GM10847 (cell line): ENCODE measurements around the gene SNAP23.

Experiments used
- POLR2A ChIP-seq: IDR thresholded peaks from 2 replicates; pipeline ENCODE4 v1.6.1; 2011; ENCODE audit not compliant: insufficient read length; ENCODE audit errors: extremely low read depth

The SNAP23 gene

DNA sequence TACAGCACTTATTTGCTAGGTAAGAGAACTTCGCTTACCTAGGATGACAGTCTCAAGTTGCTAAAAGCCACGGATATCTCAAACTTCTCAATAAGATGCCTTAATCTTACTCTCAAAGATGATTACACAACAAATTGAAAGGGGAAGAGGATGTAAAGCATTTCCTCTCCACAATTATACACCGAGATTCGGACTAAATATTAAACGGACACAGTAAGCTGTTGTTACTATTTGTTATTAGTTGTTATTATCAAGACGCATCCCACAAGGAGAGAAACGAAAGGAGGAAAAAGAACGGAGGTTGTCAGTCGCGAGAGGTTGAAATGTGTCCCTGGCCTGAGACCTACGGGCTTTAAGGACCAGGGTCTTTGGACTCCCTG, 5.2 kb upstream of the SNAP23 start:
- TF ChIP-seq POLR2A = no peak

DNA sequence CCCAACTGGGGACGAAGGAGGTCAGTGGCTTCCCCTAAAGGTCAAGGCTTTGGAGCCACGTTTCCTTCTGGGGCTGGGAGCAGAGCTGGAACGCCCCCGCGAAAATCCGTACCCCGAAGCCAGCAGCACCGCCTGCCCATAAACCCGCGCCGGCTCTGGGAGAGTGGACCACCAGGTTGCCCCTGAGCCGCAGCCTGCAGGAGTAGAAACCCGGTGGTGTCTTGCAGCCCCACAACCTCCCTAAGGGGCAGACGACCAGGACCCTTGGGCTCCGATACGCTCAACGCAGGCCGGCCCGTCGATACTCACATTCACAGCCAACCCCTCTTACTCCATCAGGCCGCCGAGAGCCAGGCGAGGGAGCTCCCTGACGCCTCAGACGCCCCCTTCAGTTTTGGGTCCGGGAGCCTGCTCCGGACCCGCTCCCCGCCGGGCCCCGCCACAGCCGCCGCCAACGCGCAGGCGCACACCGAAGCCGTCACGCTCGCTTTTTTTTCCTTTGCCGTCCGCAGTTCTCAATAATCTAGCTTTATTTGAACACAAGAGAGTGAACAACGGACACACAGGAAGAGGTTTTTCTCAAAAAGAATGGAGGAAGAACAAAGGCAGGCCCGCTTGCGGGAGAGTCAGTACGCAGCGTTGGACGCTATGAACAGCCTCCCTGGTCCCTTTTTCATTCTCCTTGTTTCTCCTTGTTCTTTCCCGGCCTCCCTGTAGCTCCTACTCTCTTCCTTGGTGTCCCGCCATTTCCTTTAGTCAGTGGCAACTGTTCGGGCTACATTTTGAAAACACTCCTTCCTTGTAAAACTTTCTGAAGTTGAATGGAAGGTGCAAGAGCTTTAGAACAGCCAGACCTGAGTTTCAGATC, 4.5 kb upstream of the SNAP23 start, which contains the start of gene ZNF106:
TSS of gene ZNF106 (minus strand) at position 471 of the 868 bp plus-strand sequence. CDS start 18,852 bp downstream, outside the sequence.
- TF ChIP-seq POLR2A = peak; percentile 79

DNA sequence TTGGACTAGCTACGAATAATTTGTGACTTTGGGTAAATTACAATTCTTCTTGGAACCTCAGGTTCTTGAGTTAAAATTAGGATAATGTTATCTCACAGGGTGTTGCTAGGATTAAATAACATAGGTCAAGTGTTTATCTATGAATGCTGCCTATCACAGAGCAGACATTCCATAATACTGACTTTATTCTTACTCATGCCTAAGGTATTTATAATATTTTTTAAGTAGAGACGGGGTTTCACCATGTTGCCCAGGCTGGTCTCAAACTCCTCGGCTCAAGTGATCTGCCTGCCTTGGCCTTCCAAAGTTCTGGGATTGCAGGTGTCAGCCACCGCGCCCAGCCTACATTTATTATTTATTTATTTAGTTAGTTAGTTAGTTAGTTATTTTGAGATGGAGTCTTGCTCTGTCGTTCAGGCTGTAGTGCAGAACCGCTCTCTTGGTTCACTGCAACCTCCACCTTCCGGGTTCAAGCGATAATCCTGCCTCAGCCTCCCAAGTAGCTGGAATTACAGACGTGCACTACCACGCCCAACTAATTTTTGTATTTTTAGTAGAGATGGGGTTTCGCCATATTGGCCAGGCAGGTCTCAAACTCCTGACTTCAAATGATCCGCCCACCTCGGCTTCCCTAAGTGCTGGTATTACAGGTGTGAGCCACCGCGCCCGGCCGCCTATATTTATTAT, 3.8 kb upstream of the SNAP23 start:
- TF ChIP-seq POLR2A = no peak

DNA sequence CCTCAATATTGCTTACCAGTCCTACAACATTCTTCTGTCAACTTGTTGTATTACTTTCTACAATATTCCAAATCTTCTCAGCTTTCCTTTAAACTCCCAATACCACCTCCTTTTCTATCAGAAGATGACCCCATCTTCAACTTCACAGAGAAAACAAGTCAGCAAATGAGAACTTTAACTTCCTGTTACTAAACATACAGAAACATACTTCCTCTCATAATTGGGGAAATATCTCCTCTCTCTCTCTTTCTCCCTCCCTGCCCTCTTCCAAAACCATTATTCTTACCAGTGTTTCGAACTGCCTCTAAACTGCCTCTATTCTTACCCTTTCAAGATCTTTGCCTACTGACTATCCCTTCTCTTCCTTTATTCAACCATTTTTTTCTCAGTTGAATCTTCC, 1.8 kb upstream of the SNAP23 start:
- no peak for TF ChIP-seq POLR2A

DNA sequence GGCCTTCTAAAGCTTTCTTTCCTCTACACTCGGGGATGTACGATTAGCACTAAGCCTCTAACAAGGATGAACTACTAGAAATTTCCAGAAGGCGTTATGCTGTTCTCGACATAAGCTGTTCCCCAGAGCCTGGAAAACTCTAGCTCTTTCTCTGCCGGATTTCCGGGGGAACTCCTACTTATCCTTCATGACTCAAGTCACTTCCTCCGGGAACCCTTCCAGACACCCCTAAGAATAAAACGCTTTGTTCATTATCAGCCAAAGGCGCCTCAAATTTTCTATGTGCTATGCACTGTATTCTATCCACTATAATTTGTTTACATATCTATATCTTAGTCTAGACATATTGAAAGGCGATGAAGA, 455 bp upstream of the SNAP23 start:
- TF ChIP-seq POLR2A = no peak

DNA sequence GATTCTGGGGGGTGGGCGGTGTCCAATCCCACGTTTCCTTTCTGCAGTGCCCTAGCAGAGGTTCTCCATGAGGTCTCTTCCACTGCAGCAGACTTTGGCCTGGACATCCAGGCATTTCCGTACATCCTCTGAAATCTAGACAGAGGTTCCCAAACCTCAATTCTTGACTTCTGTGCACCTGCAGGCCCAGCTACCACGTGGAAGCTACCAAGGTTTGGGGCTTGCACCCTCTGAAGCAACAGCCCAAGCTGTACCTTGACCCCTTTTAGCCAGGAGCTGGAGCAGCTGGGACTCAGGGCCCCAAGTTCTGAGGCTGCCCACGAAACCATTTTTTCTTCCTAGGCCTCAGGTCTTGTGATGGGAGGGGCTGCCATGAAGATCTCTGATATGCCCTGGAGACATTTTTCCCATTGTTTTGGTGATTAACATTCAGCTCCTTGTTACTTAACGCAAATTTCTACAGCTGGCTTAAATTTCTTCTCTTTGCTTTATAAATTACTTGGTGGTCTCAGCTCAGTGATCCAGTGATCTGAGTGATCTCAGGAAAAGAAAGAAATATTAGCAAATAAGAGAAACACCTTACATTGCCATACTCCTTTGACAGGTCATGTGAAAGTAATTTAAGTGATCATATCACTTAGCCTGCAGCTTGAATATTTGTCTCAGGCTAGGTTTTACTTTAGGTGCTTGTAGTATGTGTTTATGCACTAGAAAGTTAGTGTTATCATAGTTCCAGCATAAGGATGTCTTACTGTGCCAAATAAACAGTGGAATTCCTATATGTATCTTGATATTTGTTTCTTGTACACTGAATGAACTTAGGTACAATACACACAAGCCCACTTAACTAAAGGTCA, 3.0 kb downstream of the SNAP23 start:
- TF ChIP-seq POLR2A = no peak

DNA sequence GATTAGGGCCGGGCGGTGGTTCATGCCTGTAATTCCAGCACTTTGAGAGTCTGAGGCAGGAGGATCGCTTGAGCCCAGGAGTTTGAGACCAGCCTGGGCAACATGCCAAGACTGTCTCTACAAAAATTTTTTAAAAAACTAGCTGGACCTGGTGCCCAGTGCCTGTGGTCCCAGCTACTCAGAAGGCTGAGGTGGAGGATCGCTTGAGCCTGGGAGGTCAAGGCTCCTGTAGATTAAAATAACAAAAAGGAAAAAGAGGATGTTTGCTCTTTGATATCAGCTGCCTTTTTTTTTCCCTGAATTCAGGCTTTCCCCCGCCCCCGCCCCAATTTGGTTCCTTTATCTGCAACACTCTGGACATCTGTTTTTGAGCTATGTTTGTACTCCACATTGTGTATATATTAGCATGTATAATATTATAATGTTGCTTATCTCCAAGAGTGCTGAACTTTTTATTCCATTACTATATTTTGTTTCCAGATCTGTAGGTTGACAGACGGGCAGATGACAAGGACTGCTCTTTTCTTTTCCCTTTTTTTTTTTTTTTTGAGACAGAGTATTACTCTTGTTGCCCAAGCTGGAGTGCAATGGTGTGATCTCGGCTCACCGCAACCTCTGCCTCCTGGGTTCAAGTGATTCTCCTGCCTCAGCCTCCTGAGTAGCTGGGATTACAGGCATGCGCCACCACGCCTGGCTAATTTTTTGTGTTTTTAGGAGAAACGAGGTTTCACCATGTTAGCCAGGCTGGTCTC, 4.6 kb downstream of the SNAP23 start:
- TF ChIP-seq POLR2A = no peak

DNA sequence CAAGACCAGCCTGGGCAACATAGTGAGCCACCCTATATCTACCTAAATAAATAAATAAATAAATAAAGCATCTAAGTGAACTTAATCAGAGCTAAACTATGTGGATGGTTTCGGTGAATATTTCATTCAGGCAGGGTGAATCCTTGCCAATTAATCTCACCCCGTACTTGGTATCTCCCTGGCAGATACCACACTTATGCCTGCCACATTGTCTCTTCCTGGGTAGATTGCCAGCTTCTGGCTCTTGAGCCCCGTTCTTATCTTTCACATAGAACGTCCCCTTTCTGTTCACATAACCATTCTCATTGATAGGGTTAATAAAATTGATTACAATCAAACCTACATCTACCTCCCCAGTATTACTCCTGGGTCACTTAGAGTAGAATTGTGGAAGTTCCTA, 7.0 kb downstream of the SNAP23 start:
- no peak for TF ChIP-seq POLR2A

DNA sequence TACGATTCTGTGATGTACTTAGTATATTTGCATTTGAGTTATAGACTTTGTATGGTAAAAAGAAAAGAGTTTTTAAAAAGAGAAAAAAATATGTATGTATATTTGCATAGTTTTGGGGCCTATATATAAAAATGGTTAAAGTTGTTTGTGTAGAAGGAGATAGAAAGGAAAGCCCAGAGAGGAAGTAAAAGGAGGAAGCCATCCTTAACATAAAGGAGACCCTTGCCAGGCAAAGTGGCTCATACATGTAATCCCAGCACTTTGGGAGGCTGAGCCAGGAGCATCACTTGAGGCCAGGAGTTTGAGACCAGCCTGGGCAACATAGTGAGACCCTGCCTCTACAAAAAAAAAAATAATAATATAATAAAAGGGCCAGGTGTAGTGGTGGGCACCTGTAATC, 8.4 kb downstream of the SNAP23 start:
- TF ChIP-seq POLR2A = no peak

DNA sequence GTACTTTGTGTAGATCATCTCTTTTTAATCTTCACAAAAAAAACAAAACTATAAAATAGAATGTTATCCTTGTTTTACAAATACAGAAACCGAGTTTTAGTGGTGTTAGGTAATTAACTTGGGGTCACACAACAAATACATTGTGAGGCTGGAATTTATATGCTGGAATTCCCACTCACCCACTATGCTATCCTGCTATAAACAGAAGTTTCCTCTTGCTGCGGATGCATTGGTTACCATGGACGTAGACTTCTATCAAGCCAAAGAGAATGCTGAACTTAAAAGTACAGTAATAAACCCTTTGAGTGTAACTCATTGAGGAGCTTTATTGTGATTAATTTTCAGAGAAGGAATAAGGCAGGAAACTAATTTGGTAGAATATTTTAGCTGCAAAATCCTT, 9.2 kb downstream of the SNAP23 start:
- no peak for TF ChIP-seq POLR2A

DNA sequence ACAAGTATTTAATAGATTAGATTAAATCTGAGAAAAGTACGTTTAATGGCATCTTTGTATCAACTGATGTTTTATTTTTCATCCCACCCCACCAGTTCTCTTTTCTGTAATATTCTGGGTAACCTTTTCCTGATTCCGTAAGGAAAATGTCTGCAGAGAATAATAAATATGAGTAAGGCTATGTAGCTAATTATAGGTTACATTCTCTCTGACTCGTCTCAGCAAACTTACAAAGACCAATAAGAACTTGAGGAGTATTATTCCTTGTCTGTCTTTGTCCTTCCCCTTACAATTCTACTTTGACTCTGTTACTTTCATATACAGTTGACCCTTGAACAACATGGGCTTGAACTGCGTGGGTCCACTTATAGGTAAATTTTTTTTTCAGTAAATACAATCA, 12.1 kb downstream of the SNAP23 start:
- TF ChIP-seq POLR2A = no peak

DNA sequence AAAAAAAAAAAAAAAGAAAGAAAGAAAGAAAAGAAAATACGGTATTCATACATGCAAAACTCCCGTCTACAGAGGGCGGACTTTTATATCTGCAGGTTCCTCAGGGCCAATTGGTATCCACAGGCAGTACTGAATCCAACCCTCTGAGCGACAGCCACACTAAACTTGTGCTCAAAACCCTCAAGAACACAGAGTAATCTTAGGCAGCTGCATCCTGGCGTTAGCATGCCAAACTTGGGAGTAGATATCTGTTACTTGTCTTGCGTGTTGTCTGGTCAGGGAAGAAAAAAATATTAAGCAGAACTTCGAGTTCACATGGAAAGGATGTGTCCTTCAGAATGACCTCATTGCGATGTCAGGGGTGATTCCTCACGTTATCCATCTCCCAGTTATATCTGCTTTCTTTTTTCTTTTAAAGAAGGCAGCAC, 12.8 kb downstream of the SNAP23 start:
- TF ChIP-seq POLR2A = no peak

DNA sequence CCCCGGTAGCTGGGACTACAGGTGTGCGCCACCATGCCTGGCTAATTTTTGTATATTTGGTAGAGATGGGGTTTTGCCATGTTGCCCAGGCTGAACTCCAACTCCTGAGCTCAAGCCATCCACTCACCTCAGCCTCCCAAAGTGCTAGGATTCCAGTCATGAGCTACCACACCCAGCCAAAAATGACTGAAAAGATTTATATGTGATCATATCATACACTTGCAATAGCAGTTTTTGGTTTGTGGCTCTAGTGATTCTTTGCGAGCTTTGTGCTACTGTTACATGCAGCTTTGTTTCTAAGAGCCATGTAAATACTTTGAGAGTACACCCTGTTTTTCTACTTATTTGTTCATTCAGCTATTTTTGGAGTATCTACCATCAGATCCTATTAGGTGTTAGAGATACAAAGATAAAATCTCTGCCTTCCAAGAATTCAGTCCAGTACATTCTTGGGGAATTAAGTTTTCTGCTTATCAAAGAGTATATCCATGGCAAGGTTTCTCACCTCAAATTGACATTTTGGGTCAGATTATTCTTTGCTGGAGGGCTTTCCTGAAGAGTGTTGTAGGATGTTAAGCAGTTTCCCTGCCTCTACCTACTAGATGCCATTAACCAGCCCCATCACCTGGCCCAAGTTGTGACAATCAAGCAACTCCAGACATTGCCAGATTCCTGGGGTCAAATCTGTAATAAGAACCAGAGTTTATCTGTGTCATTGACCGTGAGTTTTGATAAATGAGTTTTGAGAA, 15.0 kb downstream of the SNAP23 start:
- no peak for TF ChIP-seq POLR2A

DNA sequence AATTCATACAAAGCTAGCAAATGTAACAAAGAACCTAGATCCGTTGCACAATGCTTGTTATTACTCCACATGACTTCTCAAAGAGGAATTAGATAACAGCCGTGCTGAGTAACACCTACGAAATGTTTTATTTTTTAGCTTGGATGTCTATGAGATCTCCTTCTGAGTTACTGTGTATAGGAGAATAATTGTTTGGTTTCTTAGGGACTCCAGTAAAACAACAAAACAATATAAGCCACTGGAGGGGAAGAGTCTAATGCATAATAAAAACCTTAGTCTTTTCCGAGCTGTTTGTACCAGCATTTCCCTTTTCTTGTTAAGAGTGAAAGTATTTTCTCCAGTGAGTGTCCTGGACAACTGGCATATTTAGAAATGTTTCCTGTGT, 15.6 kb downstream of the SNAP23 start:
- TF ChIP-seq POLR2A = no peak
